Measurements from ENCODE around the gene MSL1.

MSL1 gene

DNA sequence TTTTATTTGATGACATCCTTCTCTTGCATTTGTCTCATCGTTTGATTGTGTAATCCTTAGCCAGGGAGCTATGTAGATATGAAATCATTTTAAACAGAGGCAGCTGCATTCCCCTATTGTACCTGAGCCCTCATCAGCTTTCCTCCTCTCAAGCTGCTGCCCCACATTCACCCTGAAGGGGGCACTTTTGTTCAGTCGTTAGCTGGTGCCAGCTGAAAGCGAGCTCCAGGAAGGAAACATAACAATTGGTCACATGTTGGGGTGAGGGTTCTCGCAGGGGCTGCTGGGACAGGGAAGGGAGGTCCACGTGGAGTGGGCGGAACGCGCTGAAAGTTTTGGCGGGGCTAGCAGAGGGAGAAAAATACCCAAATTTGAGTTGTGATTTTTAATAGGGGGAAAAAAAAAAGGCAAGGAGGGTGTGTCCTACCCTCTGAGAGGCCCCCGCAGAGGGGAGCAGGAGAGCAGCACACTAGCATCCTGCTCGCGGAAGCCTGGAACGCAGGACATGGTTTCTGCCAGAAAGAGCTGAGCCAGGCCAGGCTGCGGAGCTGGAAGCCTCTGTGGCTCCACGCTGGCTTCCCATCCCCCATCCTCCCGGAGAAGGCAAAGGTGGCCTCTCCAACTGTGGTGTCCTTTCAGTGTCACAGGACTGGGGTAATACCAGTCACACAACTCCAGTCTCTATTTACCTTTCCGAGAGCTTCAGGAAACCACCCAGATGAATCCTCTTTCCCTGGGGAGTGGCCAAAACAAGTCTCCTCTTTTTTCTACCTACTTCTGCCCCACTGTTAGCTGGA is 8.5 kb upstream of the MSL1 start (continued):
- TF ChIP-seq, protein P1, sequence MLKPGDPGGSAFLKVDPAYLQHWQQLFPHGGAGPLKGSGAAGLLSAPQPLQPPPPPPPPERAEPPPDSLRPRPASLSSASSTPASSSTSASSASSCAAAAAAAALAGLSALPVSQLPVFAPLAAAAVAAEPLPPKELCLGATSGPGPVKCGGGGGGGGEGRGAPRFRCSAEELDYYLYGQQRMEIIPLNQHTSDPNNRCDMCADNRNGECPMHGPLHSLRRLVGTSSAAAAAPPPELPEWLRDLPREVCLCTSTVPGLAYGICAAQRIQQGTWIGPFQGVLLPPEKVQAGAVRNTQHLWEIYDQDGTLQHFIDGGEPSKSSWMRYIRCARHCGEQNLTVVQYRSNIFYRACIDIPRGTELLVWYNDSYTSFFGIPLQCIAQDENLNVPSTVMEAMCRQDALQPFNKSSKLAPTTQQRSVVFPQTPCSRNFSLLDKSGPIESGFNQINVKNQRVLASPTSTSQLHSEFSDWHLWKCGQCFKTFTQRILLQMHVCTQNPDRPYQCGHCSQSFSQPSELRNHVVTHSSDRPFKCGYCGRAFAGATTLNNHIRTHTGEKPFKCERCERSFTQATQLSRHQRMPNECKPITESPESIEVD (tag by site-specific recombination; IDR thresholded peaks at IDR 0.05): peak; percentile 59; the same call in 1 of the 2 replicates
- TF ChIP-seq ZNF341 (tag by site-specific recombination; IDR thresholded peaks at IDR 0.05; ENCODE audit: low read depth): no peak
- peak; percentile 88 for TF ChIP-seq SP3 (tag by site-specific recombination; IDR thresholded peaks at IDR 0.05)
- no peak for TF ChIP-seq ZNF292 (tag by site-specific recombination; IDR thresholded peaks at IDR 0.05; ENCODE audit: borderline replicate concordance, low read depth)
- no peak for TF ChIP-seq ZNF623 (tag by site-specific recombination; IDR thresholded peaks at IDR 0.05)
- TF ChIP-seq KLF17 (tag by site-specific recombination; IDR thresholded peaks at IDR 0.05): peak; percentile 43
- TF ChIP-seq IKZF3 (tag by site-specific recombination; IDR thresholded peaks at IDR 0.05): peak; percentile 28; the same call in 1 of the 2 replicates
- TF ChIP-seq EGR2 (tag by site-specific recombination; IDR thresholded peaks at IDR 0.05; ENCODE audit: low read depth): peak; percentile 66; the same call in 1 of the 2 replicates
- TF ChIP-seq SP2 (tag by site-specific recombination; IDR thresholded peaks at IDR 0.05): peak; percentile 84
- TF ChIP-seq, protein P2, sequence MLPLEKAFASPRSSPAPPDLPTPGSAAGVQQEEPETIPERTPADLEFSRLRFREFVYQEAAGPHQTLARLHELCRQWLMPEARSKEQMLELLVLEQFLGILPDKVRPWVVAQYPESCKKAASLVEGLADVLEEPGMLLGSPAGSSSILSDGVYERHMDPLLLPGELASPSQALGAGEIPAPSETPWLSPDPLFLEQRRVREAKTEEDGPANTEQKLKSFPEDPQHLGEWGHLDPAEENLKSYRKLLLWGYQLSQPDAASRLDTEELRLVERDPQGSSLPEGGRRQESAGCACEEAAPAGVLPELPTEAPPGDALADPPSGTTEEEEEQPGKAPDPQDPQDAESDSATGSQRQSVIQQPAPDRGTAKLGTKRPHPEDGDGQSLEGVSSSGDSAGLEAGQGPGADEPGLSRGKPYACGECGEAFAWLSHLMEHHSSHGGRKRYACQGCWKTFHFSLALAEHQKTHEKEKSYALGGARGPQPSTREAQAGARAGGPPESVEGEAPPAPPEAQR (tag by site-specific recombination; IDR thresholded peaks at IDR 0.05): no peak
- TF ChIP-seq, protein P3, sequence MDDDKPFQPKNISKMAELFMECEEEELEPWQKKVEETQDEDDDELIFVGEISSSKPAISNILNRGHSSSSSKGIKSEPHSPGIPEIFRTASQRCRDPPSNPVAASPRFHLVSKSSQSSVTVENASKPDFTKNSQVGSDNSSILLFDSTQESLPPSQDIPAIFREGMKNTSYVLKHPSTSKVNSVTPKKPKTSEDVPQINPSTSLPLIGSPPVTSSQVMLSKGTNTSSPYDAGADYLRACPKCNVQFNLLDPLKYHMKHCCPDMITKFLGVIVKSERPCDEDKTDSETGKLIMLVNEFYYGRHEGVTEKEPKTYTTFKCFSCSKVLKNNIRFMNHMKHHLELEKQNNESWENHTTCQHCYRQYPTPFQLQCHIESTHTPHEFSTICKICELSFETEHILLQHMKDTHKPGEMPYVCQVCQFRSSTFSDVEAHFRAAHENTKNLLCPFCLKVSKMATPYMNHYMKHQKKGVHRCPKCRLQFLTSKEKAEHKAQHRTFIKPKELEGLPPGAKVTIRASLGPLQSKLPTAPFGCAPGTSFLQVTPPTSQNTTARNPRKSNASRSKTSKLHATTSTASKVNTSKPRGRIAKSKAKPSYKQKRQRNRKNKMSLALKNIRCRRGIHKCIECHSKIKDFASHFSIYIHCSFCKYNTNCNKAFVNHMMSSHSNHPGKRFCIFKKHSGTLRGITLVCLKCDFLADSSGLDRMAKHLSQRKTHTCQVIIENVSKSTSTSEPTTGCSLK (tag by site-specific recombination; IDR thresholded peaks at IDR 0.05): no peak
- TF ChIP-seq, protein P4, sequence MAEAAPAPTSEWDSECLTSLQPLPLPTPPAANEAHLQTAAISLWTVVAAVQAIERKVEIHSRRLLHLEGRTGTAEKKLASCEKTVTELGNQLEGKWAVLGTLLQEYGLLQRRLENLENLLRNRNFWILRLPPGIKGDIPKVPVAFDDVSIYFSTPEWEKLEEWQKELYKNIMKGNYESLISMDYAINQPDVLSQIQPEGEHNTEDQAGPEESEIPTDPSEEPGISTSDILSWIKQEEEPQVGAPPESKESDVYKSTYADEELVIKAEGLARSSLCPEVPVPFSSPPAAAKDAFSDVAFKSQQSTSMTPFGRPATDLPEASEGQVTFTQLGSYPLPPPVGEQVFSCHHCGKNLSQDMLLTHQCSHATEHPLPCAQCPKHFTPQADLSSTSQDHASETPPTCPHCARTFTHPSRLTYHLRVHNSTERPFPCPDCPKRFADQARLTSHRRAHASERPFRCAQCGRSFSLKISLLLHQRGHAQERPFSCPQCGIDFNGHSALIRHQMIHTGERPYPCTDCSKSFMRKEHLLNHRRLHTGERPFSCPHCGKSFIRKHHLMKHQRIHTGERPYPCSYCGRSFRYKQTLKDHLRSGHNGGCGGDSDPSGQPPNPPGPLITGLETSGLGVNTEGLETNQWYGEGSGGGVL (tag by site-specific recombination; IDR thresholded peaks at IDR 0.05): peak; percentile 71; the same call in 1 of the 2 replicates
- TF ChIP-seq ZNF513 (tag by site-specific recombination; IDR thresholded peaks at IDR 0.05): 0 out of 2 replicates have a peak, but pooled peaks have one; percentile 4
- peak; percentile 94 for TF ChIP-seq KLF10 (tag by site-specific recombination; IDR thresholded peaks at IDR 0.05)
- peak; percentile 50 for TF ChIP-seq ZBTB48 (tag by site-specific recombination; IDR thresholded peaks at IDR 0.05)
- peak; percentile 50 for TF ChIP-seq ZBTB8A (tag by site-specific recombination; IDR thresholded peaks at IDR 0.05)
- TF ChIP-seq, protein P5, sequence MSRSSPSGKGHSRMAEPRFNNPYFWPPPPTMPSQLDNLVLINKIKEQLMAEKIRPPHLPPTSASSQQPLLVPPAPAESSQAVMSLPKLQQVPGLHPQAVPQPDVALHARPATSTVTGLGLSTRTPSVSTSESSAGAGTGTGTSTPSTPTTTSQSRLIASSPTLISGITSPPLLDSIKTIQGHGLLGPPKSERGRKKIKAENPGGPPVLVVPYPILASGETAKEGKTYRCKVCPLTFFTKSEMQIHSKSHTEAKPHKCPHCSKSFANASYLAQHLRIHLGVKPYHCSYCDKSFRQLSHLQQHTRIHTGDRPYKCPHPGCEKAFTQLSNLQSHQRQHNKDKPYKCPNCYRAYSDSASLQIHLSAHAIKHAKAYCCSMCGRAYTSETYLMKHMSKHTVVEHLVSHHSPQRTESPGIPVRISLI (tag by site-specific recombination; IDR thresholded peaks at IDR 0.05): peak; percentile 76
- no peak for TF ChIP-seq ZNF530 (tag by site-specific recombination; IDR thresholded peaks at IDR 0.05; ENCODE audit: low read depth)
- peak; percentile 95 for TF ChIP-seq PRDM10 (tag by site-specific recombination; IDR thresholded peaks at IDR 0.05)
- TF ChIP-seq ZNF585B (tag by site-specific recombination; IDR thresholded peaks at IDR 0.05): no peak
- no peak for TF ChIP-seq HOXD13 (CRISPR knock-in tag; IDR thresholded peaks at IDR 0.05; ENCODE audit: borderline replicate concordance)
- no peak for TF ChIP-seq ZNF248 (tag by site-specific recombination; IDR thresholded peaks at IDR 0.05)
- TF ChIP-seq ZXDB (tag by site-specific recombination; IDR thresholded peaks at IDR 0.05): peak; percentile 64; the same call in 1 of the 2 replicates

Data from HEK293 (cell line).